GM12873 (cell line): Measurements from ENCODE around the gene FTO.

Source experiments
- TF ChIP-seq, protein P1 (sequence below): IDR thresholded peaks from 2 replicates; pipeline ENCODE4 v1.5.1; 2012; ENCODE audit warnings: low read depth, mild to moderate bottlenecking, moderate library complexity, low read length, control low read depth; ENCODE audit not compliant: insufficient read depth; ENCODE audit errors: missing control alignments

The FTO gene

DNA sequence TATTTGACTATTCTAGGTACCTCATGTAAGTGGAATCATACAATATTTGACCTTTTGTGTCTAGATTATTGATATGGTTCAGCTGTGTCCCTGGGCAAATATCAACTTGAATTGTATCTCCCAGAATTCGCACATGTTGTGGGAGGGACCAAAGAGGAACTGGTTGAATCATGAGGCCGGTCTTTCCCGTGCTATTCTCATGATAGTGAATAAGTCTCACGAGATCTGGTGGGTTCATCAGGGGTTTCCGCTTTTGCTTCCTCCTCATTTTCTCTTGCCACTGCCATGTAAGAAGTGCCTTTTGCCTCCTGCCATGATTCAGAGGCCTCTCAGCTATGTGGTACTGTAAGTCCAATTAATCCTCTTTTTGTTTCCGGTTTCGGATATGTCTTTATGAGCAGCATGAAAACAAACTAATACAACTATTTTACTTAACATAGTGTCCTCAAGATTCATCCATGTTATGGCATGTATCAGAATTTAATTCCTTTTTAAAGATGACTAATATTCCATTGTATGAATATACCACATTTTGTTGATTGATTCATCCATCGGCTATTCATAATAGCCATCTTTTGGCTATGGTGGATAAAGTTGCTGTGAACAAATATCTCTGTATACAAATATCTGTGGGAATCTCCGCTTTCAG lies 129.1 kb downstream of the FTO start:
- TF ChIP-seq, protein P1, sequence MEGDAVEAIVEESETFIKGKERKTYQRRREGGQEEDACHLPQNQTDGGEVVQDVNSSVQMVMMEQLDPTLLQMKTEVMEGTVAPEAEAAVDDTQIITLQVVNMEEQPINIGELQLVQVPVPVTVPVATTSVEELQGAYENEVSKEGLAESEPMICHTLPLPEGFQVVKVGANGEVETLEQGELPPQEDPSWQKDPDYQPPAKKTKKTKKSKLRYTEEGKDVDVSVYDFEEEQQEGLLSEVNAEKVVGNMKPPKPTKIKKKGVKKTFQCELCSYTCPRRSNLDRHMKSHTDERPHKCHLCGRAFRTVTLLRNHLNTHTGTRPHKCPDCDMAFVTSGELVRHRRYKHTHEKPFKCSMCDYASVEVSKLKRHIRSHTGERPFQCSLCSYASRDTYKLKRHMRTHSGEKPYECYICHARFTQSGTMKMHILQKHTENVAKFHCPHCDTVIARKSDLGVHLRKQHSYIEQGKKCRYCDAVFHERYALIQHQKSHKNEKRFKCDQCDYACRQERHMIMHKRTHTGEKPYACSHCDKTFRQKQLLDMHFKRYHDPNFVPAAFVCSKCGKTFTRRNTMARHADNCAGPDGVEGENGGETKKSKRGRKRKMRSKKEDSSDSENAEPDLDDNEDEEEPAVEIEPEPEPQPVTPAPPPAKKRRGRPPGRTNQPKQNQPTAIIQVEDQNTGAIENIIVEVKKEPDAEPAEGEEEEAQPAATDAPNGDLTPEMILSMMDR: no peak

DNA sequence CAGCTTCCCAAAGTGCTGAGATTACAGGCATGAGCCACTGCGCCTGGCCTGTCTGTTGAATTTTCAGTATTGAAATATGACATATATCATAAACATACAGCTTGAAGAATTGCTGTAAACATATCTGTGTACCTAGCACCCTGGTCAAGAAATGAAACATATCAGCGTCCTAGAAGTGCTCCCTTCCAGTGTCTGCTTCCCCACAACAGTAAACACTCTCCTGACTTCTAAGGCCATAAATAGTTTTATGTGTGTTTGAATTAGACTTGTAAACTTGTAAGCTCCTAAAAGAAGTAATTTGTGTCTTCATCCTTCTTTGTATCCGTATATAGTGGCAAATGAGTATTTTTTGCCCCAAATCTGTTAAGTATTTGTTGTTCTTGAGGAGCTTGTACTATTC lies 132.2 kb downstream of the FTO start:
- TF ChIP-seq, protein P1: no peak

DNA sequence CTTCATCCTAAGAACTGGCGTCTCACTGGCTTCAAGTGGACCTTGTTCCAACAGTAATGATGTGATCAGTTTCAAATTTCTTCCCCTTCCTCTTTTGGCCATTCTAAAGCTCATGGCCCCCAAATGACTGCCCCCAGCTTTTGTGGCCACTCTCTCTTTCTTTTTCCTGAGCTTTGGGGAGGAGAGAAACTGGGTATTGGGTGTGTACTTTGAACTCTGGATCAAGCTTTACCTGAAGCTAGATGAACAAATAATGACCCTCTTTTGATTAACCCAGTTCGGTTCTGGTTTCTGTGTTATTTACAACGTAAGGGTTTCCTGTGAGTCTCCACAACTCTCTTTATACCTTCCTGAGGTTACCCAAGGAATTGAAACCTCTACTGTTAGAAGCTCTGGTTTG lies 132.7 kb downstream of the FTO start:
- TF ChIP-seq, protein P1: no peak

DNA sequence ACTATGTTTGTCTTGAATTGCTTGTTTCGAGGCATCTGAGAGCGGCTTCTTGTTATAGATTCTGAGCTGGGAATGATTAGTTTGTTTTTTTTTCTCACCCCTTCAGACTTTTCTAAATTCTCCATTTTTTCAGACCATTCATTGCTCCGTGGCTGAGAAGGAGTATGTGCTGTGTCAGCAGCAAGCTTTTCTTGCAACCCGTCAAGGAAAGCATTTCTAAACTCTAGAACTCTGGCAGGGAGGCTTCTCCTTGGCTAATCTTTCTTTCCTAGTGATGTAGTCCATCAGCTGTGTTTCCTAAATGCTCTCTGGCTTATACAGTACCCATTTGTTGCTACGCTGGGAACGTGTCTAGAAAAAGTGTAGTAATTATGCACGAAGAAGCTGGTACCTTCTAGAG lies 133.5 kb downstream of the FTO start:
- TF ChIP-seq, protein P1: no peak

DNA sequence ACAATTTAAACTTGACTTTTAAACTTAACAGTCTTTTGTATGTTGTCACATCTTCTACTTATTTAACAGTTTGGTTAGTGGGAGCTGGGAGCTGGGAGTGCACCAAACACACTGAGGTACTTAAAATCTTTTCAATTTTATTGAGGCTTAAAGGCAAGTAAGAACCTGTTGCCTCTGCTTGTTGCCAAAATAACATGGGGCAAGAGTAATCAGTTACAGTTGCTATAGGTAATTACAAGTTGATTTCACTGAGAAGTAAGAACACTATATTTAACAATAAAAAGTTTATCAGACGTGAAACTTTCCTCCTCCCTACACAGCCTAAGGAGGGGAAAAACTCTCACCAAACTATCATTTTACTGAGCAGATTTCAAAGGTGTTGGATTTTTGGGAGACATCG lies 135.2 kb downstream of the FTO start:
- TF ChIP-seq, protein P1: no peak

DNA sequence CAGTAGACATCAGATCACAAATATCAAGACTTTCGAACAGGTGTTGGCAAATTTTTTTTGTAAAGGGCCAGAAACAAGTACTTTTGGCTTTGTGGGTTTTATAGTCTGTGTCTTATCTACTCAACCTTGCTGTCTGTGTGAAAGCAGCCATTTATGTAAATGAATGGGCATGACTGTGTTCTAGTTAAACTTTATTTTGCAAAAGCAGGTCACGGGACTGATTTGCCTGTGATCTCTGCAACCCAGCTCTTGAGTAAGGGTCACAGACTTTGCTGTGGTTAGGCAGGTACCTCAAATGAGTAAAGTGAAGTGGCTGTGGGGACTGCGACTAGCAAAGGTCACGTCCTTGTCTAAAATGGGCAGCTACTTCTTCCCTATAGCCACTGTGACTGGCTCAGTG lies 136.5 kb downstream of the FTO start:
- TF ChIP-seq, protein P1: no peak

DNA sequence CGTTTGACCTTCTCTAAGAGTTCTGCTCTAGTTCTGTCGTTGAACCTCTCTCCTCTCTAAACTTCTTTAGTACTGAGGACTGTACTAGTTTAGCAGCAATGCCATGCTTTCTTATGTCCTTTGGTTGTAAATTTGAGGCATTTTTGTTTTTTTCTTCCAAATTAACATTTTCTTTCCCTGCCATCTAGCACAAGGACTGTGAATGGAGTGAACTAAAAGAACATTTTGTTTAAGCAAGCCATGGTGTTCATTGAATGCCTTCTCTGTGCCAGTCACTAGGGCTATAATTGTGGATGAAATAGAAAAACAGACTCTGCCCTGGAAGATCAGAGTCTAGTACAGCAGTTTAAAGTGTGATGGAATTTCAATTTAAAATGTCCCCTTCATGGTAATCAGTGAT lies 137.9 kb downstream of the FTO start:
- TF ChIP-seq, protein P1: no peak

DNA sequence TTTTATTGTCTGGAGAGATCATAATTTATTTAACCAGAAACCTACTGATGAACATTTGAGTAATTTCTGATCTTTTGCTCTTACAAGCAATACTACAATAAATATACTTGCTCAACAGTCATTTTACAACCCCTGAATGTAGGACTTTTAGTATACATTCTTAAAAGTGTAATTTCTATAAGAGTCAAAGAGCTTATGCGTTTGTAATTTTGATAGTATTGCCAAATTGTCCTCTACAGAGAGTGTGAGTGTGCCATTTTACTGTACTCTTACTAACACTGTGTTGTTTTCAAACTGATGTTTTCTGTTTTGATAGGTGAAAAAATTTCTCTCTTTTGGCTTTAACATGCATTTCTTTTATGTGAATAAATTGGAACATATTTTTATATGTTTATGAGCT lies 139.1 kb downstream of the FTO start:
- TF ChIP-seq, protein P1: no peak
